Left cardiac atrium (tissue), 4 donors: Measurements from ENCODE around the gene IFRD2. TPM values are rescaled to one million over a fixed set of nuclear protein-coding genes. Genes with fewer than 3 reads are reported as not detected.
A peak's percentile ranks its signal among the peaks of the same experiment; 100 is the strongest.
"Not testable (repeated sequence)": the region's sequence is repeated elsewhere in the genome, so short reads cannot be mapped to it uniquely, and the experiment has no call there.

Experiments
- ATAC-seq, 2 donors: fragments of 200-7000 bp; cut with Tn5 transposase; one replicate each; pipeline ENCODE4 v1.9.1; 2020; ENCODE audit warnings: mild to moderate bottlenecking in 2 of 2, moderate library complexity in 2 of 2
- DNase-seq: peaks from one replicate; pipeline ENCODE4 v3.0.0-alpha.2; 2020
- intact Hi-C, 2 donors: fragments of 100-400 bp; cut with DNase I; formaldehyde crosslinking; loops; one replicate each; pipeline versions ENCODE4 v1.14.1 to v1.15.1; 2022 to 2023
- total RNA-seq, 2 donors: library from RNA; stranded (reverse); fragmentation: NEBNext Ultra II Directional; extraction: Animal tissue kit (Norgen Biotek cat#: 25700); gene quantifications; one replicate each; pipeline ENCODE4 v1.2.1, GENCODE V29; 2021
- donor health status: DM: no; HTN: yes; CAD: no.
- donor health status: DM: no; HTN: yes; CAD: no; lungs with severe emphysema.
- donor health status: DM: yes; HTN: yes; CAD: no.
- donor health status: Dilated cardiomyopathy.

The IFRD2 gene
- total RNA-seq, 2 donors from 2014 or later: 53.1 to 68.8 TPM

- peak; percentile 60 to 62 for ATAC-seq
- DNase-seq: peak; percentile 86
- intact Hi-C loops: loop anchor here (2.0 to 5.0 kb wide), 5 partner anchors 46 to 151 kb away; partner anchors contain the start of genes GNAT1 (in 1 of the 2) and TUSC2 (in 1 of the 2)
Observed at GRCh38 chr3:50272911-50273688, 19.1 kb downstream of the IFRD2 start.

GRCh38 chr3:50272538-50272910 is 19.7 kb downstream of the IFRD2 start:
- intact Hi-C loops: loop anchor here (2.0 to 5.0 kb wide), 5 partner anchors 46 to 150 kb away; partner anchors contain the start of genes GNAT1 (in 1 of the 2) and TUSC2 (in 1 of the 2)
- ATAC-seq, DNase-seq: not testable (repeated sequence)

DNA sequence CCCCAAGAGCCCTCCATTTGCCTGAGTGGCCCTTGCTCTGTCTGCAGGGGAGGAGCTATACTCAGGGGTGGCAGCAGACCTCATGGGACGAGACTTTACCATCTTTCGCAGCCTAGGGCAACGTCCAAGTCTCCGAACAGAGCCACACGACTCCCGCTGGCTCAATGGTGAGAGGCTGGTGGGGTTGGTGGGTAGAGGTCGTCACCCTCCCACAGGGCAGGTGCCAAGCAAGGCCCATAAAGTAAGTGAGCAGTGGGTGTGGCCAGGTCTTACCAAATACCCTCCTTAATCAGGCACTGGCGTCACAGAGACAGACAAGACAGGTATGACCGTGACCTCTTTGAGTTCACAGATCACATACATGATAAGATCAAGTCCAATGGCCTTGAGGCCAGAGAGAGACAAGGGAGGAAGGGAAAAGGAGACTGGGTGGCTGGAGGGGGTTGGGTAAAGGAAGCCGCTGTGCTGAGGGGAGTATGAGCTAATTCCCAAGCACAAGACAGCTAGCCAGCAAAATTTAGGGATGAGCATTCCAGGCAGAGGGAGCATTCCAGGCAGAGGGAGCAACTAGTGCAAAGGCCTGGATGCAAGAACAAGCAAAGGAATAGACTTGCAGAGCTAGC is 20.8 kb downstream of the IFRD2 start:
- no peak for ATAC-seq
- DNase-seq: no peak
- intact Hi-C loops: loop anchor here (5.0 kb wide), 3 partner anchors 56 to 149 kb away; partner anchors contain the start of genes GNAT1 (in 1 of the 2) and TUSC2 (in 1 of the 2)

DNA sequence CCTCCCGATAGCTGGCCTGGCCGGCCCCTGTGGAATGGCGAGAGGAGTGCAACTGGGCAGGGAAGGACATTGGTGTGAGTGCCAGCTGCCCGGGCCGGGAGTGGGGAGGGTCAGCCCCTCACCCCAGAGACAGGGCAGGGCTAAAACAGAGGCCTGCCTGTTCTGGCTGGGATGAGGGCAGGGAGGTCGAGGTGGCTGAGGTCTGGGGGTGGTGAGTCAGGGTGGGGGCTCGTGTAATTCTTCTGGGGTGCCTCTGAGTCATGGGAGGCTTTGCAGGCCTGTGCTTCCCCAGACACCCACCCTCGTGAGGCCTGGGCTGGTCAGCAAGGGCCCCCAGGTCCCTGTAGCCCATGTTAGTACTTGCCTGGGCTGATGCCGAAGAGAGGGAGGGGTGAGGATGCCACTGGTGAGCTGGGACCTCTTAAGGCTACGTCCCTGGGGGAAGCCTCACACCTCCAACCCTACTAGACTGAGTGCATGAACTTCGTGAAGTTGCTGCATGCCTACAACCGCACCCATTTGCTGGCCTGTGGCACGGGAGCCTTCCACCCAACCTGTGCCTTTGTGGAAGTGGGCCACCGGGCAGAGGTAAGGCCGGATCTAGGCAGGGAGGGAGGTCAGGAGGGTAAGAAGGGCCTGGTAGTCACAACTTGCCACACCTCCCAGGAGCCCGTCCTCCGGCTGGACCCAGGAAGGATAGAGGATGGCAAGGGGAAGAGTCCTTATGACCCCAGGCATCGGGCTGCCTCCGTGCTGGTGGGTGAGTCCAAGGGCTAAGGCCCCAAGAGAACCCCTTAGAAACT is 21.6 kb downstream of the IFRD2 start:
- intact Hi-C loops: loop anchor here (5.0 kb wide), 3 partner anchors 57 to 148 kb away; partner anchors contain the start of genes GNAT1 (in 1 of the 2) and TUSC2 (in 1 of the 2)
- DNase-seq: no peak
- no peak for ATAC-seq

DNA sequence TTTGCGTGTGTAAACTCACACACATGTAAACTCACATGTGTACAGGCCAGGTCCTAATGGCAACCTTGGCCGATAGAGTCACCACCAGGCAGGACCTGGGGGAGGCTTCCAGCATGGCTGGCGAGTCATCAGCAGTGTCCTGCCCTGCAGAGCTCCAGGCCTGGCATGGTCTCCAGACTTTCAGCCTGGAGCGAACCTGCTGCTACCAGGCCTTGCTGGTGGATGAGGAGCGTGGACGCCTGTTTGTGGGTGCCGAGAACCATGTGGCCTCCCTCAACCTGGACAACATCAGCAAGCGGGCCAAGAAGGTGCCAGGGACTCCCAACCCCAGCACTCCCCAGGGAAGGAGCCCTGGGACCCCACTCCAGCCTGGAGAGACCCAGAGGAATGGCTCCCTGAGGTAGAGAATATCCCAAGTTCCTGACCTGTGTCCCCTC is 22.2 kb downstream of the IFRD2 start:
- intact Hi-C loops: loop anchor here (5.0 kb wide), 3 partner anchors 57 to 148 kb away; partner anchors contain the start of genes GNAT1 (in 1 of the 2) and TUSC2 (in 1 of the 2)
- no peak for ATAC-seq
- DNase-seq: no peak

GRCh38 chr3:50269460-50269859 is 22.8 kb downstream of the IFRD2 start:
- intact Hi-C loops: no loop called here
- ATAC-seq (no peak), DNase-seq (no peak)

DNA sequence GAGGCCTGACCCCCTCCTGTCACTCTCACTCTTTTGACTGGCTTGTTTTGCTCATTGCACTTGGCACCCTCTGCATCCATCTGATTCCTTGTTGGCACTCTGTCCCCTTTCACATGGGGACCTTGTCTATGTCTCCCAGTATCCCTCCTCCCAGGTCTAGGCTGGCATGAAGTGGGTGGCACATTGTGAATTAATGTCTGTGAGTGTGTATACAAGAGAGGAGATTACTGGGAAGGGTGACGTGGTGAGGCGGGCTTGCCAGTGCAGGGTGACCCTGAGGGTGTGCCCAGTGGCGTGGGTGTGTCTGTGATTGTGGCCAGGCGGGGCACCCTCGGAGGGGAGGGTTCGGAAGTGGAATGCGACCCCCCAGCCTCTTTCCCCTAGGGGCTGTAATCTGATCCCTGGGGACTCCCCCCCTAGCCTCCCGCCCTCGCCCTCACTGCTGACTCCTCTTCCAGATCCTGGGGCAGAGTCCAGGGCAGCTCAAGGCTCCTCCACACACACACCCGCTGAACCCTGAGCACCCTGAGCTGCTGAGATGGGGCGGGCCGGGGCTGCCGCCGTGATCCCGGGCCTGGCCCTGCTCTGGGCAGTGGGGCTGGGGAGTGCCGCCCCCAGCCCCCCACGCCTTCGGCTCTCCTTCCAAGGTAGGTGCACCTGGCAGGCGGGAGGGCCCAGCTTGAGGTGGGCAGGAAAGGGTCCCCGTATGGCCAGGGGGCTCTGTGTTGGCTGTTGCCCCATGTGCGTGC is 23.4 kb downstream of the IFRD2 start, which contains the start of gene SEMA3B:
SEMA3B (plus strand) TSS at position 445 of the 749 bp plus-strand sequence; CDS start at position 539, 94 bp downstream.
- peak; percentile 15 to 21 for ATAC-seq
- intact Hi-C loops: no loop called here
- DNase-seq: peak; percentile 65

DNA sequence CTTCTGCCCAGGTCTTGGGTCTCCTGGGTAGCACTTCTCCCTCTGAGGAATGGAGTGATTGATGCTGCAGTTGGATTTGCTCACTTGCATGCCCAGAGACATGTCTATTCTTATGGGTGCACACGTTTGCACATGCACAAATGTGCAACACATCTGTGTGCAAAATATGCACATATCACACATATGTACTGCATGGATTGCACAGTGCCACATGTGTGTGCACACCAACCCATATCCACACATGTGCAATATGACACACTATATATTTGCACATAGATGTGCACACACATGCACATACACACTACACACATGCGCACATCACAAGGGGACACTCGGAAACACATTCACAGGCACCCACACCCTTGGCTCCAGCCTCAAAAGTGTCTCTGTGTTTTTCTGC is 24.0 kb downstream of the IFRD2 start:
- intact Hi-C loops: no loop called here
- ATAC-seq (no peak), DNase-seq (no peak)

DNA sequence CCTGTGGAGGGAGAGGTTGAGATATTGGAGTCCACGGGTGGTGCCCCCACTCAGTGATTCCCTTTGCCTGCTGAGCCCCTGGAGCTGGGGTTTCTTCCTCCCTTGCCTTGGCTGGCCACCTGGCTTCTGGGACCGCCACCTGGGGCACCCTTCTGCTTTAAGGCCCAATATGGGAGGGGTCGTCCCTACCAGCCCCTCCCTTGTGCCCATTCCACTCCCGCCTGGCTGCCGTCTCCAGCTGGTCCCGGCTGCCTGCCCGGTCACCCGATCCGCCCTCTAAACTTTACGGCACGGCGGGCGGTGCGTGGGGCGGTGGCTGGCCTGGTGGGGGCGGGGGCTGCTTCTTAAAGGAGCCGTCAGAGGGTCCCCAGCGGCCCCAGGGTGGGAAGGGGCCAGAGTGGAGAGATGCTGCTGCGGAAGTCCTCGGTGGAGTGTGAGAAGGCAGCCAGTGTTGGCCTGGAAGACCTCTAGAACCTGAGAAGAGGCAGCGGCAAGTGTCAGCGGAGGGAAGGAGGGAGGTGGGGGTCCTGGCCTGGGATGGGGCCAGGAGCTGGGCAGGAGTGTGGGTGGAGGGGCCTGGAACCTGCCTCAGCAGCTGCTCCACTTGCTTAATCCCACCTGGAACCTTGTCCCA is 24.8 kb downstream of the IFRD2 start:
- ATAC-seq (peak; percentile 36 to 40), DNase-seq (peak; percentile 78)
- intact Hi-C loops: no loop called here

DNA sequence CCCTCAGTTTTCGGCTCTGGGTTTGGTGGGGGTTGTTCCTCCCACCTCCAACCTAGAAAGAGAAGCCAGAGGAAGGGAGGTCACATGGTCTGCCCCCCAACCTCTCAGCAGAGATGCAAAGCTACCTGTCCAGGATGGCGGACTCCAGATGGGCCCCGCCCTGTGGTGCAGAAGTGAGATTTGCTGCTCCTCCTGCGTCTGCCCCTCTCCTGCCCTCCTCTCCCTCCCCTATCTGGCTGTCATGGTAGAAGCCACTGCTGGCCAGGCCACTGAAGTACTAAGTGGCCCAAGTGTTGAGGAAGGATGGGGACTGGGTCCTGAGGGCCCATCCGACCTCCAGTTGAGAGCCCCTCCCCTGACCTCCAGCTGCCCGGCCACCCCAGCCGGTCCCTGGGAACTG is 25.4 kb downstream of the IFRD2 start:
- intact Hi-C loops: no loop called here
- ATAC-seq: no peak
- no peak for DNase-seq

DNA sequence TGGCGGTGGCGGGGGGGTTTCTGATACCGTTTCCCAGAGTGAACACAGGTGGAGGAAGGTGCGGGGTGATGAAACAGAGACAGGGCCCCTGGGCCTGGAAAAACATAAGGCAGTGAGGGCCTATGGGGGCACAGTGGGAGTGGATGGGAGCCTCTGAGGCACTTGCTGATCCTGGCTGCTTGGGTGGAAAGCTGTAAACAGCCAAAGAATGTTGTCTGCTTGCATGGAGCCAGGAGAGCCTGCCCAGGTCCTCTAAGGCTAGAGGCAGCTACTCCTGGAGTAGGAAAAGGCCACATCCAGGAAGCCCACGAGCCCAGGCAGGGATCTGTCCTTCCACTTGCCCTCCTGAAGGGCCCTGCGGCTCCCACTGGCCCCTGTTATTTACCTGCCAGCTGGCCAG is 26.2 kb downstream of the IFRD2 start:
- DNase-seq (no peak), ATAC-seq (no peak)
- intact Hi-C loops: no loop called here

DNA sequence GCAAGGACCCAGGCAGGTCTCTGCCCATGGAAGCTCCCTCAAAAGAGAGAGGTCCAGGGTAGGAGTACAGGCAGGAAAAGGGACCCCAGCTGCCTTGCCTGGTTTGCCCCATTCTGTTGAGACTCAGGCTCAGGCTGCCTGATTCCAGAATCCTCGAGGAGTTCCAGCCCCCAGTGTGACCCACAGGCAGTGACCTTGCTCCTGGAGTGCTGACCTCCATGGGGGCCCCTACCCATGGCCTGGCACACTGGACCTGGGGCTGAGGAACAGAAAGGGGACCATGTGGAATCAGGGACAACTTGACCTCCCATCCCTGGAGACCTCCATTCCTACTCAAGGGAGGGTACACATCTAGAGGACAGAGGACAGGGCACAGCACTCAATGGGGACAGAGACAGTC is 26.7 kb downstream of the IFRD2 start:
- intact Hi-C loops: no loop called here
- ATAC-seq (no peak), DNase-seq (no peak)

GRCh38 chr3:50264964-50265485 is 27.2 kb downstream of the IFRD2 start:
- ATAC-seq (no peak), DNase-seq (no peak)
- intact Hi-C loops: no loop called here

- ATAC-seq (peak; percentile 53 to 64), DNase-seq (peak; percentile 72)
- intact Hi-C loops: no loop called here
Observed at GRCh38 chr3:50264383-50264963, 27.8 kb downstream of the IFRD2 start.

DNA sequence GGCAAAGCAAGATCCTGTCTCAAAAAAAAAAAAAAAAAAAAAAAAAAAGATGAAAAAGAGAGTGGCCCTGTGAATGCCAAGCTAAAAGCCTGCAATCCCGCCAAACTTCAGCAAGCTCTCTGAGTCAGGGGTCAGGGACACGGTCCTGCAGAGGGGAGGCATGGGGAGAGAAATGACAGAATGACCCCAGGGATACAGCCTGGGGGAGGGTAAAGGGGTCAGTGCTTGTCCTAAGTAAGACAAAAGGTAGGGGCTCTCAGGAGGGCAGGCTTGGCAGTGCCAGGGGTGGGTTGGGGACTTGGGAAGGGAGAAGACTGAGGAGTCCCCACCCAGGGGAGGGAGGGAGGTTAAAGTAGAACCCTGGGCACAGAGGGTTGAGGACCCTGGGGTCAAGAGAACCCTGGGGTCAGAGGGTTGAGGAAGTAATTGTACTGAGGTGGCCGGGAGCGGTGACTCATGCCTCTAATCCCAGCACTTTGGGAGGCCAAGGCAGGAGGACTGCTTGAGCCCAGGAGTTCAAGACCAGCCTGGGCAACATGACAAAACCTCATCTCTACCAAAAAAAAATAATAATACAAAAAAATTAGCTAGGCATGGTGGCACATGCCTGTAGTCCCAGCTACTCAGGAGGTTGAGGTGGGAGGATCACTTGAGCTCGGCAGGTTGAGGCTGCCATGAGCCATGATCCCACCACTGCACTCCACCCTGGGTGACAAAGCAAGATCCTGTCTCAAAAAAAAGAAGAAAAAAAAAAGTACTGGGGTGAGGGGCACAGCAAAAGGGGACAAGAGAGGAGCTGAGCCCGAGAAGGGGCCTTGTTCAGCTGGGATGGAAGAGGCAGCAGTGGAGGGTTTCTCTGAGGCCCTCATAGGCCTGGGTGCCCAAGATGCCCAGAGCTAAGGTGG is 28.5 kb downstream of the IFRD2 start:
- intact Hi-C loops: no loop called here
- ATAC-seq: no peak
- no peak for DNase-seq

- DNase-seq (no peak), ATAC-seq (no peak)
- intact Hi-C loops: no loop called here
Observed at GRCh38 chr3:50262778-50263177, 29.5 kb downstream of the IFRD2 start.
